ENCODE data around the gene HTRA2. TPM values are rescaled to one million over a fixed set of nuclear protein-coding genes. Genes with fewer than 3 reads are reported as not detected.

Gene HTRA2
- total and polyA plus RNA-seq, 5 donors from 2014 or later = 25.8 to 34.1 (median 29.2) TPM

GRCh38 chr2:74507926-74508520 is 21.7 kb upstream of the HTRA2 start:
- H3K27me3 Mint-ChIP-seq = peaks cover 50% of the 10 kb centered on the region
- H3K4me1 Mint-ChIP-seq = peaks cover 10 to 57% (median 22%) of the 10 kb centered on the region in 4 donors
- Histone ChIP-seq H3K4me3 (ENCODE audit: low read depth, low read length) (peak overlapping the region; percentile 85), H3K36me3 (ENCODE audit: control insufficient read depth, insufficient read depth, low read length) (peaks cover 13% of the 10 kb centered on the region), H3K4me1 (ENCODE audit: control insufficient read depth, insufficient read depth, low read length, poor library complexity, severe bottlenecking) (peaks cover 31% of the 10 kb centered on the region), H3K27me3 (ENCODE audit: control insufficient read depth, insufficient read depth, low read length) (peaks cover 9% of the 10 kb centered on the region), H3K27ac (ENCODE audit: insufficient read depth, low read length, poor library complexity, severe bottlenecking) (peak overlapping the region; percentile 96), H3K9me3 (ENCODE audit: control insufficient read depth in 2 of 2, low read length in 2 of 2) (no peaks in the 10 kb centered on the region)
- H3K4me3 Mint-ChIP-seq = peak overlapping the region; percentile 98 to 100 (median 100)
- H3K27ac Mint-ChIP-seq = peak overlapping the region; percentile 98 to 100 (median 100)
- H3K9me3 Mint-ChIP-seq = peaks cover 0 to 7% (median 0%) of the 10 kb centered on the region in 7 donors
- H3K36me3 Mint-ChIP-seq = peaks cover 26% of the 10 kb centered on the region
- no peak for ATAC-seq (ENCODE audit: low read depth in 2 of 2)
- no peak for DNase-seq

- ATAC-seq (ENCODE audit: low read depth in 2 of 2) = no peak
- peaks cover 7 to 47% (median 14%) of the 10 kb centered on the region in 4 donors for H3K4me1 Mint-ChIP-seq
- no peak overlapping the region for H3K27ac ChIP-seq (ENCODE audit: insufficient read depth, low read length, poor library complexity, severe bottlenecking)
- H3K27ac Mint-ChIP-seq = no peak overlapping the region
- peaks cover 11% of the 10 kb centered on the region for H3K27me3 ChIP-seq (ENCODE audit: control insufficient read depth, insufficient read depth, low read length)
- no peak overlapping the region for H3K4me3 ChIP-seq (ENCODE audit: low read depth, low read length)
- H3K27me3 Mint-ChIP-seq = peaks cover 46% of the 10 kb centered on the region
- no peaks in the 10 kb centered on the region for H3K9me3 ChIP-seq (ENCODE audit: control insufficient read depth in 2 of 2, low read length in 2 of 2)
- peaks cover 42% of the 10 kb centered on the region for H3K4me1 ChIP-seq (ENCODE audit: control insufficient read depth, insufficient read depth, low read length, poor library complexity, severe bottlenecking)
- no peak for DNase-seq
- peak overlapping the region in 1 of 4 donors; percentile 99 for H3K4me3 Mint-ChIP-seq
- peaks cover 15% of the 10 kb centered on the region for H3K36me3 Mint-ChIP-seq
- H3K9me3 Mint-ChIP-seq = peaks cover 0 to 13% (median 0%) of the 10 kb centered on the region in 7 donors
- peaks cover 7% of the 10 kb centered on the region for H3K36me3 ChIP-seq (ENCODE audit: control insufficient read depth, insufficient read depth, low read length)
These were observed 19.5 kb upstream of the HTRA2 start for GRCh38 chr2:74510272-74510671.

GRCh38 chr2:74511104-74511989 is 18.4 kb upstream of the HTRA2 start:
- peaks cover 11% of the 10 kb centered on the region for H3K27me3 ChIP-seq (ENCODE audit: control insufficient read depth, insufficient read depth, low read length)
- H3K4me1 Mint-ChIP-seq = peaks cover 6 to 44% (median 13%) of the 10 kb centered on the region in 4 donors
- H3K27ac Mint-ChIP-seq = no peak overlapping the region

GRCh38 chr2:74512744-74513604 is 16.8 kb upstream of the HTRA2 start:
- no peaks in the 10 kb centered on the region for H3K36me3 ChIP-seq (ENCODE audit: control insufficient read depth, insufficient read depth, low read length)
- no peak for DNase-seq
- no peaks in the 10 kb centered on the region for H3K9me3 ChIP-seq (ENCODE audit: control insufficient read depth in 2 of 2, low read length in 2 of 2)
- no peak overlapping the region for H3K27ac ChIP-seq (ENCODE audit: insufficient read depth, low read length, poor library complexity, severe bottlenecking)
- Mint-ChIP-seq H3K9me3 (peaks cover 0 to 11% (median 0%) of the 10 kb centered on the region in 7 donors), H3K4me1 (peaks cover 0 to 38% (median 5%) of the 10 kb centered on the region in 4 donors), H3K4me3 (peak overlapping the region in 1 of 4 donors; percentile 41), H3K36me3 (peaks cover 4% of the 10 kb centered on the region), H3K27ac (no peak overlapping the region), H3K27me3 (peaks cover 62% of the 10 kb centered on the region)
- H3K27me3 ChIP-seq (ENCODE audit: control insufficient read depth, insufficient read depth, low read length) = peaks cover 24% of the 10 kb centered on the region
- no peak for ATAC-seq (ENCODE audit: low read depth in 2 of 2)
- peaks cover 39% of the 10 kb centered on the region for H3K4me1 ChIP-seq (ENCODE audit: control insufficient read depth, insufficient read depth, low read length, poor library complexity, severe bottlenecking)
- no peak overlapping the region for H3K4me3 ChIP-seq (ENCODE audit: low read depth, low read length)

More at GRCh38 chr2:74511104-74511989, 18.4 kb upstream of the HTRA2 start:
- Mint-ChIP-seq H3K4me3 (peak overlapping the region in 1 of 4 donors; percentile 73), H3K27me3 (peaks cover 53% of the 10 kb centered on the region), H3K36me3 (peaks cover 9% of the 10 kb centered on the region), H3K9me3 (peaks cover 0 to 13% (median 0%) of the 10 kb centered on the region in 7 donors)
- no peak overlapping the region for H3K27ac ChIP-seq (ENCODE audit: insufficient read depth, low read length, poor library complexity, severe bottlenecking)
- ATAC-seq (ENCODE audit: low read depth in 2 of 2) = no peak
- no peak for DNase-seq
- H3K9me3 ChIP-seq (ENCODE audit: control insufficient read depth in 2 of 2, low read length in 2 of 2) = no peaks in the 10 kb centered on the region
- H3K36me3 ChIP-seq (ENCODE audit: control insufficient read depth, insufficient read depth, low read length) = no peaks in the 10 kb centered on the region
- H3K4me3 ChIP-seq (ENCODE audit: low read depth, low read length) = no peak overlapping the region
- peaks cover 46% of the 10 kb centered on the region for H3K4me1 ChIP-seq (ENCODE audit: control insufficient read depth, insufficient read depth, low read length, poor library complexity, severe bottlenecking)

GRCh38 chr2:74513605-74514367 is 15.9 kb upstream of the HTRA2 start:
- ATAC-seq (ENCODE audit: low read depth in 2 of 2) (no peak), DNase-seq (peak in 1 of 3 donors; percentile 71)
- H3K36me3 ChIP-seq (ENCODE audit: control insufficient read depth, insufficient read depth, low read length) = no peaks in the 10 kb centered on the region
- peaks cover 33% of the 10 kb centered on the region for H3K4me1 ChIP-seq (ENCODE audit: control insufficient read depth, insufficient read depth, low read length, poor library complexity, severe bottlenecking)
- H3K27me3 ChIP-seq (ENCODE audit: control insufficient read depth, insufficient read depth, low read length) = peaks cover 32% of the 10 kb centered on the region
- no peak overlapping the region for H3K27ac Mint-ChIP-seq
- H3K9me3 Mint-ChIP-seq = peaks cover 0 to 12% (median 0%) of the 10 kb centered on the region in 7 donors
- no peak overlapping the region for H3K27ac ChIP-seq (ENCODE audit: insufficient read depth, low read length, poor library complexity, severe bottlenecking)
- peaks cover 62% of the 10 kb centered on the region for H3K27me3 Mint-ChIP-seq
- H3K36me3 Mint-ChIP-seq = peaks cover 4% of the 10 kb centered on the region
- peaks cover 0 to 30% (median 5%) of the 10 kb centered on the region in 4 donors for H3K4me1 Mint-ChIP-seq
- no peak overlapping the region for H3K4me3 ChIP-seq (ENCODE audit: low read depth, low read length)
- H3K9me3 ChIP-seq (ENCODE audit: control insufficient read depth in 2 of 2, low read length in 2 of 2) = no peaks in the 10 kb centered on the region
- H3K4me3 Mint-ChIP-seq = peak overlapping the region in 3 of 4 donors; percentile 26 to 76 (median 75)

- Histone ChIP-seq H3K4me3 (ENCODE audit: low read depth, low read length) (no peak within 1 kb of the TSS), H3K9me3 (ENCODE audit: control insufficient read depth in 2 of 2, low read length in 2 of 2) (no peaks in the 10 kb centered on the region), H3K27me3 (ENCODE audit: control insufficient read depth, insufficient read depth, low read length) (peaks cover 38% of the 10 kb centered on the region), H3K4me1 (ENCODE audit: control insufficient read depth, insufficient read depth, low read length, poor library complexity, severe bottlenecking) (peaks cover 33% of the 10 kb centered on the region), H3K27ac (ENCODE audit: insufficient read depth, low read length, poor library complexity, severe bottlenecking) (no peak within 1 kb of the TSS), H3K36me3 (ENCODE audit: control insufficient read depth, insufficient read depth, low read length) (no peaks in the 10 kb centered on the region)
- Mint-ChIP-seq H3K4me3 (peak within 1 kb of the TSS; percentile 39 to 85 (median 76)), H3K36me3 (peaks cover 4% of the 10 kb centered on the region), H3K27me3 (peaks cover 69% of the 10 kb centered on the region), H3K9me3 (peaks cover 0 to 12% (median 0%) of the 10 kb centered on the region in 7 donors), H3K27ac (no peak within 1 kb of the TSS), H3K4me1 (peaks cover 0 to 29% (median 5%) of the 10 kb centered on the region in 4 donors)
- DNase-seq (peak in 1 of 3 donors; percentile 26), ATAC-seq (ENCODE audit: low read depth in 2 of 2) (no peak)
These were observed 15.1 kb upstream of the HTRA2 start, which contains the start of gene TLX2 for GRCh38 chr2:74514368-74515270. TSS of gene TLX2 (plus strand) at chr2:74514450. CDS start at chr2:74514807, 357 bp downstream.

Data from CD4-positive, CD25-positive, alpha-beta regulatory T cell (primary cell).